Fibroblast of pulmonary artery (primary cell): ENCODE results near the gene HLCS.

Source experiments
- DNase-seq: peaks from one replicate; pipeline ENCODE4 v3.0.0-alpha.2; 2010; ENCODE audit warnings: low read depth
- H3K4me3 ChIP-seq: replicated peaks from 2 replicates; pipeline ENCODE4 v1.5.1; 2011; ENCODE audit warnings: low read depth, mild to moderate bottlenecking, control low read depth, low read length, moderate library complexity
- TF ChIP-seq, protein P1 (sequence below): IDR thresholded peaks from 2 replicates; pipeline ENCODE4 v1.5.1; 2011; ENCODE audit warnings: mild to moderate bottlenecking, control low read depth, low read length, inconsistent platforms; ENCODE audit errors: missing control alignments

Gene HLCS

DNA sequence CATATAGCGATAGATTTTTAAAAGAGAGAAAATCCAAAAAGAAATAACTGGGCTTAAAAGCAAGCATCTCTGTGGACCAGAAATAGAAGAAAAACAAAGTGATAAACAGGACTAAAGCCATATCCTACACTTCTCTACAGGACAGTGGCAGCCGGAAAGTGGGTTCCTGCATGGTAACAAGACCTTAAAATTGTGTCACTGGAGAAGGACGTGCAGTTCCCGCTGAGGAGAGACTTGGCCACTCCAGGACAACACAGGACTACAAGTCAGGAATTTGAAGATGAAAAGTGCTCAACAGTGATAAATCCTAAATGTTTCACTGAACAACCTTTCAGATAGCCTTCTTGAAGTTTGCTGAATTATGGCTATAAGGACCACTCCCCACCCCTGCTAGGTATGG lies 1.9 kb upstream of the HLCS start:
- no peak overlapping the region for H3K4me3 ChIP-seq
- TF ChIP-seq, protein P1, sequence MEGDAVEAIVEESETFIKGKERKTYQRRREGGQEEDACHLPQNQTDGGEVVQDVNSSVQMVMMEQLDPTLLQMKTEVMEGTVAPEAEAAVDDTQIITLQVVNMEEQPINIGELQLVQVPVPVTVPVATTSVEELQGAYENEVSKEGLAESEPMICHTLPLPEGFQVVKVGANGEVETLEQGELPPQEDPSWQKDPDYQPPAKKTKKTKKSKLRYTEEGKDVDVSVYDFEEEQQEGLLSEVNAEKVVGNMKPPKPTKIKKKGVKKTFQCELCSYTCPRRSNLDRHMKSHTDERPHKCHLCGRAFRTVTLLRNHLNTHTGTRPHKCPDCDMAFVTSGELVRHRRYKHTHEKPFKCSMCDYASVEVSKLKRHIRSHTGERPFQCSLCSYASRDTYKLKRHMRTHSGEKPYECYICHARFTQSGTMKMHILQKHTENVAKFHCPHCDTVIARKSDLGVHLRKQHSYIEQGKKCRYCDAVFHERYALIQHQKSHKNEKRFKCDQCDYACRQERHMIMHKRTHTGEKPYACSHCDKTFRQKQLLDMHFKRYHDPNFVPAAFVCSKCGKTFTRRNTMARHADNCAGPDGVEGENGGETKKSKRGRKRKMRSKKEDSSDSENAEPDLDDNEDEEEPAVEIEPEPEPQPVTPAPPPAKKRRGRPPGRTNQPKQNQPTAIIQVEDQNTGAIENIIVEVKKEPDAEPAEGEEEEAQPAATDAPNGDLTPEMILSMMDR = no peak
- no peak for DNase-seq

DNA sequence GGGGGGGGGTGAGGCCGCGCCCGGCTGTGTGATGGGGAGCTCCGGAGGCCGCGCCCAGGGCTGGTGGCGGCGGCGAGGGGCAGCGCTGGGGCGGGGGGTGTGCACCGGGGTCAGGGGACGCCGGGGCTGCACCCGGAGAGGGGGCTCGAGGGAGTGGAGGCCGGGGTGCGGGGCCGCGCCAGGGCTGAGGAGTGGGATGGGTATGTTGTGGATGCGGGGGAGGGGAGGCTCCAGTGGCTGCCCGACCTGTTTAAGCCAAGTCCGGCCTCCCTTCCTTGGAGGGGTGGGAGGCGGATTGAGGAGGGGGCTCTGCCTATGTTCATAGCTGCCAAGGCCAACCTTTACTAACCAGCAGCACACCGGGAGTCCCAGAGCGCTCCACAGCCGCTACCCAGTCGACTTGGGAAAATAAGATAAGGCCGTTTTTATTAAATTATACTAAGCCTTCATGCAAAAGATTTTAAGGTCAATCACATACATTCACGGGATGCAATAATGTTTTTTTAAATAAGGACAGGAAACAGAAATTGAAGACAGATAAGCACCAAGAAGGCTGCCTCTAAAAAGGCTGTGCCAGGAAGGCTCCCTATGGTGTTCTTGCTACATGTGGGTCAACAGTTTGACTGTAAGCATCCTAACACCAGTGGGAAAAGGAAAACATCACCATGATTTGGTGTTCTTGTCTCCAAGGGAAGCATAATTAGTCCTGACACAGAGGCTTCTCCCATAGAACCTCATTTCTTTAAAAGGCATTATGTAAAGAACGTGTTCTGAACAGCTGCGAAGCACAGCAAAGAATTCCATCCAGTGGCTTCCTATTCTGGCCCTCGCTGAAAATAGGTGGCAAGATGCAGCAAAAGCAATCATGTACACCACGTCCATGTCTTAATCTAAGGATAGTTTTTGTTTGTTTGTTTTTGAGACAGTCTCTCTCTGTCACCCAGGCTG lies 626 bp upstream of the HLCS start:
- DNase-seq = no peak
- H3K4me3 ChIP-seq = peak overlapping the region; percentile 66
- TF ChIP-seq, protein P1 = no peak

DNA sequence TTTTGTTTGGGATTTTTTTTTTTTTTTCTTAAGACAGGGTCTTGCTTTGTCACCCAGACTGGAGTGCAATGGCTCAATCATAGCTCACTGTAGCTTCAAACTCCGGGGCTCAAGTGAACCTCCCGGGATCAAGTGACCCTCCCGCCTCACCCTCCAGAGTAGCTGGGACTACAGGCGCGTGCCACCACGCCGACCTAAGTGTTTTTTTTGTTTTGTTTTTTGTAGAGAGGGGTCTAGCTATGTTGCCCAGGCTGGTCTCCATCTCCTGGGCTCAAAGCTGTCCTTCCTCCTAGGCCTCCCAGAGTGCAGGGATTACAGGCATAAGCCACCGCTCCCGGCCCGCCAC lies 776 bp downstream of the HLCS start:
- TF ChIP-seq, protein P1 = no peak
- H3K4me3 ChIP-seq = peak overlapping the region; percentile 66
- DNase-seq = no peak

DNA sequence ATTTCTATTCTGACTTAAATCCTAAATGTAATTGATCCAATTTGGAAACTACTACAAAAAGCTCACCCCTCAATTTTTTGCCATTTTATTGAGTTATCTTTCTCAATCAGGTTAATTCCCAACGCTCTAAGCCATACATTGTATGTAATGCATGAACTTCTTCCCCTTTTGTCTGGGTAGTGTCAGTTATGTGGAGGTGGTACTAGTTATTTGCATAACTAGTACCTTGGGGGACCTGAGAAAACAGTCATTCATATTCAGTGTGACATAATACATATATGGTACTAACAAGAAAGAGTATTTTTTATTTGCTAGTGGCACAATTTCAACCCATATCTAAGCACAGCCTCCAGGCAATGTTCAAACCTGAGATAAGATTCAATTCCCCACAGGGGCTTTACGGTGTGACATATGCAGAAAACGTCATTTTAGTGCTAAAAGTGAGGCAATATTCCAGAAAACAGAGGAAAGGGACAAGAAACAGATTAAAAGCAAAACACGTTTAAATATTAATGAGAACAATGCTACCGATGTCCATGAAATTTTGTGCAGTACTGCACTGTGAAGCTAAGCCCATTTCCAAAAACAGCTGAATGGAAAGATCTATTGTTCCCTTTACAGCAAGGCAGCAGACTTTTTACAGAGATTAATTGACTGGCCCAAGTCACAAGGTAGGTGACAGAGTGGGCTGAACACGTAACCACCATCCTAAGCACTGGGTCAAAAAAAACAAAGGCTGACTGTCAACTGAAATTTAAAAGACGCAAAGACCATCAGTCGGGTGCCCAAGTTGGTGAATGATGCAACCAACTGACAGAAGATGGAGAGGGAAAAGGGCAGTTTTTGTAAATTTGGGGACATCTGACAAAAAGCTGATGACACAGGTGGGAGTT lies 1.4 kb downstream of the HLCS start:
- TF ChIP-seq, protein P1 = no peak
- DNase-seq = no peak
- peak overlapping the region; percentile 66 for H3K4me3 ChIP-seq

DNA sequence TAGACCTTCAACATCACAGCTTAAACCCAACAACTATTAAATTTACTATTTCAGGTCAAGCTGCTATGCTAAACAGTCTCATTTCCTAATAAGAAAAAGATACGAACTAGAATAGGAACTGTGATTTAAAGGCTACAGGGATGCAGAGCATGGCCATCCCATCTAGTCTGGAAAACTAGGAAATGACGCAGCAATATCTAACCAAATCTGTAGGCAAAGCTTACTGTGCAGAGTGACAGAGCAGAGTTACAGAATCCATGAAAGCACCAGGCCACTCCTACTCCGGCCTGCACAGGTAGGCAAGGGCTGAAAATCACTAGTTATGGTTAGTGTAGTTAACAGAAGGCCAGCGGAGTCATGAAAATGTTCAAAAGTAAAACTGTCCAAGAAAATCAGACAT lies 2.1 kb downstream of the HLCS start:
- H3K4me3 ChIP-seq = no peak overlapping the region
- DNase-seq = no peak
- TF ChIP-seq, protein P1 = no peak

DNA sequence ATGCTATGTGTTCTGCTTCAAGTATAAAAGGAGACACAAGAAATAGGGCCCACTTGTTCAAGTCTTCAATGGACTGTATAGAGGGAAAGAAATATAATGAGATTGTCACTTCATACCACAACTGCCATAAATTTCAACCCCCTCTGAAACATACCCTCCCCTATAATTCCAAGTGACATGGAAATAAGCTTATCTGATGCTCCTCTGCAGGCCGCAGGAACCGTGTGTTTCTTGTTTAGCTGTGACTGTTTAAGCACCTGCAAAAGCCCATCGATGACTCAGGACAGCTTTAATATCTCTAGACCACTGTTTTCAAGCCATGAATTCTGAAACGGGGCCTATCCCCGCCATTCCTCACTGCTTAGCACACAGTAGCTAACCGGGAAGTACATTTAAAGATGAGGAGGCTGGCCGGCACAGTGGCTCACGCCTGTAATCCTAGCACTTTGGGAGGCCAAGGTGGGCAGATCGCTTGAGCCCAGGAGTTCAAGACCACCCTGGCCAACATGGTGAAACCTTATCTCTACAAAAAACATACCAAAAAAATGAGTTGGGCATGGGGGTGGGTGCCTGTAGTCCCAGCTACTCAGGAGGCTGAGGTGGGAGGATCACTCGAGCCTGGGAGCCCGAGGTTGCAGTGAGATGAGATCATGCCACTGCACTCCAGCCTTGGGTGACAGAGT lies 4.2 kb downstream of the HLCS start:
- TF ChIP-seq, protein P1 = no peak
- no peak for DNase-seq
- no peak overlapping the region for H3K4me3 ChIP-seq
